Measurements from ENCODE around the gene SLIT1.

Gene SLIT1

DNA sequence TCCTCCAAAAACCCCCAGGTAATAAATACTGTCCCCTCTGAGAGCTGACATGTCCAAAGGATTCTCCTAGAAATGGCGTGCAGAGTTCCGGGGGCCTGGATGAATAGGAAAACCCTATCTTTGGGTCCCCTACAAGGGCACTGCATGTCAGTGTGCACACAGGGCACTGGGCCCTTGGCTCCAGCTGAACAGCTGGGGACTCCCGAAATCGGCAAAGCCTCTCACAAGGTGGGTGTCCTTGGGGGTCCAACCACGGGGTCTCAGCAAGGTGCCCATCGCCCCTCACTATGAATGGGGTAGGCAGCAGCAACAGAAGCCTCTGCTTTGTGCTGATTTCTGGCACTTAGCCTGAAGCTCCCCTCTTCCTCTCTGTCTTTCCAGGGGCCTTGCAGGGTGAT lies 46.1 kb downstream of the SLIT1 start:
- Histone ChIP-seq H3K79me2 (ENCODE audit: control insufficient read depth, insufficient read depth, low read length, unreplicated experiment) (no peaks in the 10 kb centered on the region), H3K36me3 (ENCODE audit: insufficient read depth, low read length) (no peaks in the 10 kb centered on the region), H2AFZ (ENCODE audit: low read length, unreplicated experiment) (no peak overlapping the region), H3K4me1 (ENCODE audit: control insufficient read depth, insufficient read depth, low read length, unreplicated experiment) (no peaks in the 10 kb centered on the region), H3K27me3 (ENCODE audit: insufficient read depth, low read length) (peaks cover 75% of the 10 kb centered on the region), H3K27ac (ENCODE audit: low read depth, low read length) (no peak overlapping the region), H3K4me3 (ENCODE audit: low read depth, low read length) (no peak overlapping the region)

DNA sequence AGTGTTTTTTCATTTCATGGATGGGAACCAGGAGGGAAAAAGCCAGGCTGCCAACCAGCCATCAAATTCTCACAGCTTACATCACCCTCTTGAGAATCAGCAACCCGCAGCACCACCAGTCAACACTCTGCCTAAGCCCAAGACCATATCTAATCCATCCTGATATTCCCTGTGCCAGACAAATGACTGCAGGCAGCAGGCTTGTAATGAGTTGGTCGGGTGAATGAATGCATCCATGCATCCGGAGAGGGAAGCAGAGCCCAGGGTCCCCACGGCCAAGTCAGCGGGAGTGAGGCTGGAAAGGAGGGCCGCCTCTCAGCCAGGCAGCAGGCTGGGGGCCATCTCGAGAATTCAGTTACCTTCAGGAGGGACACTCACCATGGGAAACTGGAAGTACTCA lies 46.9 kb downstream of the SLIT1 start:
- no peak overlapping the region for H2AFZ ChIP-seq (ENCODE audit: low read length, unreplicated experiment)
- H3K4me1 ChIP-seq (ENCODE audit: control insufficient read depth, insufficient read depth, low read length, unreplicated experiment): no peaks in the 10 kb centered on the region
- H3K27ac ChIP-seq (ENCODE audit: low read depth, low read length): no peak overlapping the region
- no peak overlapping the region for H3K4me3 ChIP-seq (ENCODE audit: low read depth, low read length)
- peaks cover 73% of the 10 kb centered on the region for H3K27me3 ChIP-seq (ENCODE audit: insufficient read depth, low read length)
- H3K79me2 ChIP-seq (ENCODE audit: control insufficient read depth, insufficient read depth, low read length, unreplicated experiment): no peaks in the 10 kb centered on the region
- no peaks in the 10 kb centered on the region for H3K36me3 ChIP-seq (ENCODE audit: insufficient read depth, low read length)

DNA sequence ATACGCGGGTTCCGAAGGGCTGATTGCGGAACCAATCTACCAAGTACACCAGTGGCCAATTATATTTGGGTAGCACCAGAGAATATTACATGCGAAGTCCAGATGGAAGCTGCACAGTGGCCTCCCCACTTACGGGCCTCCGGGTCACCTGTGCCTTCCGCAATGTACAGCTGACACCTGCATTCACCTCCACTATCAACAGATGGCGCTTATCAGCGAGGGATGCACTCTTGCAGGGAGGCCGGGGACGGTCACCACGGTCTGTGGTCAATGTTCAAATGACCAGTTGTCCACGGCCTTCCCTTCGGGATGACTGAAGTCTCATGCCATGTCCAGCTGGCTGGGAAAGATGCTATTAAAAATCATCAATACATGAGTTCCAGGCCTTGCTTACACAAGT lies 47.6 kb downstream of the SLIT1 start:
- Histone ChIP-seq H3K4me3 (ENCODE audit: low read depth, low read length) (no peak overlapping the region), H3K27me3 (ENCODE audit: insufficient read depth, low read length) (peaks cover 66% of the 10 kb centered on the region), H2AFZ (ENCODE audit: low read length, unreplicated experiment) (no peak overlapping the region), H3K4me1 (ENCODE audit: control insufficient read depth, insufficient read depth, low read length, unreplicated experiment) (no peaks in the 10 kb centered on the region), H3K27ac (ENCODE audit: low read depth, low read length) (no peak overlapping the region), H3K79me2 (ENCODE audit: control insufficient read depth, insufficient read depth, low read length, unreplicated experiment) (no peaks in the 10 kb centered on the region), H3K36me3 (ENCODE audit: insufficient read depth, low read length) (no peaks in the 10 kb centered on the region)

DNA sequence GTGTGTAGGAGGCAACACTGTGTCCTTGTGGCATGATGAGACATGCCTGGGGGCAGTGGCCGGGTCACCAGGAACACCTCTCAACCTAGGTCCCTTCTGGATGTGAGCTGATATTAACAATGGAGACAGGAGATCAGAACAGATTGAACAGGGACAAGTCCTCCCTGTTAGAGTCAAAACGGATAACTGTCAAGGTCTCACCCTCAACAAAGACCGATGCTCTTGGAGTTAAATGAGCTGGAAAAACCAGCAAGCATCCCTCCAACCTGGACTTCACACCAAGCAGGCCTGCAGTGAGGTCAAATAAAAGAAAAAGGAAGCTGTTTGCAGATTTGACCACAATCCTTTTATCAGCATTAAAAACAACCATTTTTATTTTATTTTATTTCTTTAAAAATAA lies 49.0 kb downstream of the SLIT1 start:
- Histone ChIP-seq H3K4me3 (ENCODE audit: low read depth, low read length) (no peak overlapping the region), H3K79me2 (ENCODE audit: control insufficient read depth, insufficient read depth, low read length, unreplicated experiment) (no peaks in the 10 kb centered on the region), H2AFZ (ENCODE audit: low read length, unreplicated experiment) (no peak overlapping the region), H3K27ac (ENCODE audit: low read depth, low read length) (no peak overlapping the region), H3K36me3 (ENCODE audit: insufficient read depth, low read length) (no peaks in the 10 kb centered on the region), H3K4me1 (ENCODE audit: control insufficient read depth, insufficient read depth, low read length, unreplicated experiment) (no peaks in the 10 kb centered on the region), H3K27me3 (ENCODE audit: insufficient read depth, low read length) (peaks cover 63% of the 10 kb centered on the region)

DNA sequence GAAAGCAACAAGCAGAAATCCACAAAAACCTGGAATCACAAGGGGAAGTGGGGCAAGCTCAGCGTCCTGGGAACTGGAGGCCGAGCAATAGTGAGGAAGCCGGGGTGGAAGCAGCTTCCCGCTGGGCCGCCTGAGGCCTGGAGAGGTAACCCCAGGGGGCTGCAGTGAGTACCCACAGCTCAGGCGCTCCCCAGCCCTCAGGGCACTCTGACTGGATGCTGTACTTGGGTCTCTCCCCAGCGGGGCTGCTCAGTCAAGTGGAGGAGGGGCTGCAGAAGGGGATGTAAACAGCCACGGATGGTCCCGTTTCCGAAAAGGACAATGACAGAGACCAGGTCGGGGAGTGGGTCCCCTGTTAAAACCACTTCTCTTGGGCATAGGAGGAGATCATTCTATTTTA lies 50.3 kb downstream of the SLIT1 start:
- Histone ChIP-seq H2AFZ (ENCODE audit: low read length, unreplicated experiment) (no peak overlapping the region), H3K4me3 (ENCODE audit: low read depth, low read length) (no peak overlapping the region), H3K79me2 (ENCODE audit: control insufficient read depth, insufficient read depth, low read length, unreplicated experiment) (no peaks in the 10 kb centered on the region), H3K4me1 (ENCODE audit: control insufficient read depth, insufficient read depth, low read length, unreplicated experiment) (no peaks in the 10 kb centered on the region), H3K36me3 (ENCODE audit: insufficient read depth, low read length) (no peaks in the 10 kb centered on the region), H3K27me3 (ENCODE audit: insufficient read depth, low read length) (peaks cover 63% of the 10 kb centered on the region), H3K27ac (ENCODE audit: low read depth, low read length) (no peak overlapping the region)

DNA sequence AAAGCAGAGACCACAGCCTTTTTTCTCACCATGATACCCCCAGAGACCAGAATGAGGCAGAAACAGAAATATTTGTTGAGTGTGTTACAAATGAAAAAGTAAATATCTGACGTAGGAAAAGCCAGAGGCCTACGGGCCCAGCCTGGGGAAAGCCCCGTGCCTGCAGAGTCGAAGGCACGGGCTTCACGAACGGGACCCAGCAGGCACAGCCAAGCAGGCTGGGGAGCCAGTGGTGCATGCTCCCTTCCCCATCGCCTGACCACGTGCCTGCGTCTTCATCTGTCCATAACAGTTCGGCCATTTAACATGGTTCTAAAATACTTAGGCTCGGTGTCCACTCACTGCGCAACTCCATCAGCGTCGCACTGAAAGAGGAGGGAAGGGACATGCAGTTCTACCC lies 50.8 kb downstream of the SLIT1 start:
- Histone ChIP-seq H2AFZ (ENCODE audit: low read length, unreplicated experiment) (no peak overlapping the region), H3K36me3 (ENCODE audit: insufficient read depth, low read length) (no peaks in the 10 kb centered on the region), H3K27me3 (ENCODE audit: insufficient read depth, low read length) (peaks cover 63% of the 10 kb centered on the region), H3K4me1 (ENCODE audit: control insufficient read depth, insufficient read depth, low read length, unreplicated experiment) (no peaks in the 10 kb centered on the region), H3K27ac (ENCODE audit: low read depth, low read length) (no peak overlapping the region), H3K4me3 (ENCODE audit: low read depth, low read length) (no peak overlapping the region), H3K79me2 (ENCODE audit: control insufficient read depth, insufficient read depth, low read length, unreplicated experiment) (no peaks in the 10 kb centered on the region)

DNA sequence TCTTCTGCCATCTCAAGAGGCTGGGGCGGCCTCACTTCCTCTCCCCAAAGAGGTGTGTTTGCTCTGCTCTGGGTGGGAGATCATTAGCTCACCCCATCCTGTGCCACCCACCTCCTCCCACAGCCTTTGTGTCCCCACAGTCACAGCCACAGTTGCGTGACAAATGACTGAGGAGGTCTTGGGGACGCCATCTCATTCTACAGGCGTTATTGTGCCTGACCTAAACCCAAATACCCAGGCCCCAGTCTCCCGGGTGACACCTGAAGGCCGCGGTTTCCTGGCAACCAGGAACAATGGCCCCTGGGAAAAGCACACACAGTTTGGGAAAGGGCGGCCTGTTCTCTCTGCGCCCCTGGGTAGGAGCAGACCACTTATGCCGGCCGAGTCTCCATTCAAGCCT lies 51.6 kb downstream of the SLIT1 start:
- Histone ChIP-seq H3K27ac (ENCODE audit: low read depth, low read length) (no peak overlapping the region), H3K4me1 (ENCODE audit: control insufficient read depth, insufficient read depth, low read length, unreplicated experiment) (no peaks in the 10 kb centered on the region), H3K27me3 (ENCODE audit: insufficient read depth, low read length) (peaks cover 63% of the 10 kb centered on the region), H3K36me3 (ENCODE audit: insufficient read depth, low read length) (no peaks in the 10 kb centered on the region), H3K4me3 (ENCODE audit: low read depth, low read length) (no peak overlapping the region), H2AFZ (ENCODE audit: low read length, unreplicated experiment) (no peak overlapping the region), H3K79me2 (ENCODE audit: control insufficient read depth, insufficient read depth, low read length, unreplicated experiment) (no peaks in the 10 kb centered on the region)

DNA sequence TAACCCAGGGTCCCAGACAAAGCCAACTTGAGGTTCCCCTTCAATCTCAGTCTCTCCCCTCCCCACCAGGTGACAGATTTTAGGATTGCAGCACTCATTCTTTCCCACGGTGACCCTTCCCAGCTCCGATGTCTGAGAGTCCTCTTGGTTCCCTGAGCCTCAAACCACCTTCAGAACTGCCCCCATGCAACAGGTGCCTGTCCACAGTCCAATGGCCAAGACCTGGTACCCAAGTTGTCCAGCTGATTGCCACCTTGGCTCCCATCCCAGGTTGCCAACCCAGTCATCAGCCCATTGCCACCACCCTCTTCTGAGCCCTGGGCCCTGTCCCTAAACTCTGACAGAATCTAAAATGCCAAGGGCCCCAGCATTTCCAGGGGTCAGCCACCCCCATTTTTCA lies 53.5 kb downstream of the SLIT1 start:
- no peak overlapping the region for H3K4me3 ChIP-seq (ENCODE audit: low read depth, low read length)
- H3K27me3 ChIP-seq (ENCODE audit: insufficient read depth, low read length): peaks cover 55% of the 10 kb centered on the region
- H3K4me1 ChIP-seq (ENCODE audit: control insufficient read depth, insufficient read depth, low read length, unreplicated experiment): no peaks in the 10 kb centered on the region
- H3K79me2 ChIP-seq (ENCODE audit: control insufficient read depth, insufficient read depth, low read length, unreplicated experiment): no peaks in the 10 kb centered on the region
- H3K27ac ChIP-seq (ENCODE audit: low read depth, low read length): no peak overlapping the region
- H2AFZ ChIP-seq (ENCODE audit: low read length, unreplicated experiment): no peak overlapping the region
- no peaks in the 10 kb centered on the region for H3K36me3 ChIP-seq (ENCODE audit: insufficient read depth, low read length)

DNA sequence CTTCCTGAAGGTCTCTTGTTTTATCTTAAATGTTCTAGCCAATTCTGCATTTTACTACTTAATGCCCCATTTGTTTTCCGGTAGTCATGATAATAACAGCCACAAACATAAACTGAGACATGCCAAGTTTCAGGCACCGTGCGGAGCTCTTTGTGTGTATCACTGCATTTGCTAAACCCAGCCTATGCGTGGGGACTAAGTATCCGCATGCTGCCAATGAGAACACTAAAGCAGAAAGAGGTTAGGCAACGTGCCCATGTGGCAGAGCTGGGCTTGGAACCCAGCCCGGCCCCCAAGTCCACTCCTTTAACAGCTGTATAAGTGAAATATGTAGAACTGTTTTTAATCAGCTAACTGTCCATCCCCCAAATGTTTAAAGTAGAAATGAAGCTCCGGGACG lies 54.1 kb downstream of the SLIT1 start:
- Histone ChIP-seq H3K36me3 (ENCODE audit: insufficient read depth, low read length) (no peaks in the 10 kb centered on the region), H3K4me3 (ENCODE audit: low read depth, low read length) (no peak overlapping the region), H3K27me3 (ENCODE audit: insufficient read depth, low read length) (peaks cover 52% of the 10 kb centered on the region), H3K79me2 (ENCODE audit: control insufficient read depth, insufficient read depth, low read length, unreplicated experiment) (no peaks in the 10 kb centered on the region), H3K27ac (ENCODE audit: low read depth, low read length) (no peak overlapping the region), H3K4me1 (ENCODE audit: control insufficient read depth, insufficient read depth, low read length, unreplicated experiment) (no peaks in the 10 kb centered on the region), H2AFZ (ENCODE audit: low read length, unreplicated experiment) (no peak overlapping the region)

DNA sequence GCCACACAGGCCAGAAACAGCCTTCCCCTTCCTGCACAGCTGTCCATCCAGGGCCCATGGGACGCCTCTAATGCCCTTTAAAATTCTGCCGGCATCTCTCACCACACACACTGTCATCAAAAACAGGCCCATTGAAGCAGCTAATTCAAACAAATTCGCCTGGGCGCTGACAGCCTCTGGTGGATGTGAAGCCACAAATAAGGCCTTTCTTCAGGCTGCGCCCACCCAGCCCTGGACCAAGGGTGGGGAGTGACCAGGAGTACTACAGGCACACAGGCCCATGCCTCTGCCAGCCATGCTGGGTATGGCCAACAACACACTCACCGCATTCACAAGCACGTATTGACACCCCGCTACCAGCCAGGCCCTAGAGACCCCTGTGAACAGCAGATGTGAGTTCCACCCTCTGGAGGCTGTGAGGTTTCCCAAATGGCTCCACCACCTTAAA lies 54.6 kb downstream of the SLIT1 start:
- Histone ChIP-seq H2AFZ (ENCODE audit: low read length, unreplicated experiment) (no peak overlapping the region), H3K27me3 (ENCODE audit: insufficient read depth, low read length) (peaks cover 54% of the 10 kb centered on the region), H3K4me1 (ENCODE audit: control insufficient read depth, insufficient read depth, low read length, unreplicated experiment) (no peaks in the 10 kb centered on the region), H3K4me3 (ENCODE audit: low read depth, low read length) (no peak overlapping the region), H3K36me3 (ENCODE audit: insufficient read depth, low read length) (no peaks in the 10 kb centered on the region), H3K79me2 (ENCODE audit: control insufficient read depth, insufficient read depth, low read length, unreplicated experiment) (no peaks in the 10 kb centered on the region), H3K27ac (ENCODE audit: low read depth, low read length) (no peak overlapping the region)

DNA sequence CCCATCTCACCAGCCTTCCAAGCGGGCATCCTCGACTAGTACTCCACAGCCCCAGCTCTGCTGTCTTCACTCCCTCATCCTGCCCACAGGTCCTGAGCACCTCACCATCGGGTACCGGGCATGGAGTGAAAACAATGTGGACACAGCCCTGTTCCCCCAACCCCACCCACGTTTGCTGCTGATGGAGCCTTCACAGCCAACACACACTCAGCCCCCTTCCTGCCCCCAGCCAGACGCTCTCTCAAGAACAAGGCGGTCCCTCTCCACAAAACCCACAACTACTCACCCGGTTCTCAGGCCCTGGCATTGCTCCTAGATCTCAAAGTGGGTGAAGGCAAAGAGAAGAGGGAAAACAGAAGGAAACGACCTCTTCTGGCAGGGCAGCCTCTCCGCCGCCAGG lies 56.1 kb downstream of the SLIT1 start:
- Histone ChIP-seq H3K4me3 (ENCODE audit: low read depth, low read length) (no peak overlapping the region), H3K27ac (ENCODE audit: low read depth, low read length) (no peak overlapping the region), H3K4me1 (ENCODE audit: control insufficient read depth, insufficient read depth, low read length, unreplicated experiment) (no peaks in the 10 kb centered on the region), H3K36me3 (ENCODE audit: insufficient read depth, low read length) (no peaks in the 10 kb centered on the region), H3K27me3 (ENCODE audit: insufficient read depth, low read length) (peaks cover 66% of the 10 kb centered on the region), H2AFZ (ENCODE audit: low read length, unreplicated experiment) (no peak overlapping the region), H3K79me2 (ENCODE audit: control insufficient read depth, insufficient read depth, low read length, unreplicated experiment) (no peaks in the 10 kb centered on the region)

Measured in ACC112 (cell line).